Measurements from ENCODE around the gene RDH13.
A peak's percentile ranks its signal among the peaks of the same experiment; 100 is the strongest.

Gene RDH13

GRCh38 chr19:55071913-55072312, 9.0 kb upstream of the RDH13 start:
- no peak for ATAC-seq
- TF ChIP-seq CREB5 (CRISPR knock-in tag; IDR thresholded peaks at IDR 0.05; ENCODE audit: low read depth) (no peak), CSRNP3 (CRISPR knock-in tag; IDR thresholded peaks at IDR 0.05) (no peak), ZC3H10 (CRISPR knock-in tag; IDR thresholded peaks at IDR 0.05) (no peak), PPARA (CRISPR knock-in tag; IDR thresholded peaks at IDR 0.05; ENCODE audit: borderline replicate concordance) (no peak), ISL1 (CRISPR knock-in tag; IDR thresholded peaks at IDR 0.05) (no peak), ARNTL (CRISPR knock-in tag; IDR thresholded peaks at IDR 0.05; ENCODE audit: borderline replicate concordance, low read depth) (no peak), BACH2 (CRISPR knock-in tag; IDR thresholded peaks at IDR 0.05; ENCODE audit: borderline replicate concordance) (no peak), POU6F1 (CRISPR knock-in tag; IDR thresholded peaks at IDR 0.05; ENCODE audit: borderline replicate concordance, low read depth) (no peak), PATZ1 (CRISPR knock-in tag; IDR thresholded peaks at IDR 0.05; ENCODE audit: borderline replicate concordance) (no peak), ESRRG (CRISPR knock-in tag; IDR thresholded peaks at IDR 0.05) (no peak), CSDC2 (CRISPR knock-in tag; IDR thresholded peaks at IDR 0.05) (no peak), RARB (CRISPR knock-in tag; IDR thresholded peaks at IDR 0.05) (no peak), TOX (CRISPR knock-in tag; IDR thresholded peaks at IDR 0.05; ENCODE audit: borderline replicate concordance) (no peak), ZNF565 (CRISPR knock-in tag; conservative IDR thresholded peaks at IDR 0.05; ENCODE audit: low read depth) (no peak), SNAI2 (CRISPR knock-in tag; IDR thresholded peaks at IDR 0.05) (no peak), TSHZ2 (CRISPR knock-in tag; IDR thresholded peaks at IDR 0.05) (no peak), TCF4 (CRISPR knock-in tag; IDR thresholded peaks at IDR 0.05; ENCODE audit: borderline replicate concordance) (no peak), ZNF8 (CRISPR knock-in tag; IDR thresholded peaks at IDR 0.05) (no peak), ZNF70 (CRISPR knock-in tag; IDR thresholded peaks at IDR 0.05) (no peak), ZFP30 (CRISPR knock-in tag; IDR thresholded peaks at IDR 0.05) (no peak)

GRCh38 chr19:55071129-55071502, 8.2 kb upstream of the RDH13 start:
- peak; percentile 90 for ATAC-seq
- TF ChIP-seq ARNTL (CRISPR knock-in tag; IDR thresholded peaks at IDR 0.05; ENCODE audit: borderline replicate concordance, low read depth) (no peak), ZNF565 (CRISPR knock-in tag; conservative IDR thresholded peaks at IDR 0.05; ENCODE audit: low read depth) (no peak), TCF4 (CRISPR knock-in tag; IDR thresholded peaks at IDR 0.05; ENCODE audit: borderline replicate concordance) (no peak), ZNF70 (CRISPR knock-in tag; IDR thresholded peaks at IDR 0.05) (no peak), GLIS3 (CRISPR knock-in tag; IDR thresholded peaks at IDR 0.05) (no peak), SNAI2 (CRISPR knock-in tag; IDR thresholded peaks at IDR 0.05) (no peak), POU6F1 (CRISPR knock-in tag; IDR thresholded peaks at IDR 0.05; ENCODE audit: borderline replicate concordance, low read depth) (no peak), ZFP3 (CRISPR knock-in tag; IDR thresholded peaks at IDR 0.05) (no peak), OSR1 (CRISPR knock-in tag; IDR thresholded peaks at IDR 0.05) (no peak), TSHZ2 (CRISPR knock-in tag; IDR thresholded peaks at IDR 0.05) (no peak)

Measured in SK-N-SH treated with all-trans-retinoic acid at 6 μM for 48 hours (cell line).